Liver (tissue), 9 donors: ENCODE results near the gene ARAF. TPM values are rescaled to one million over a fixed set of nuclear protein-coding genes. Genes with fewer than 3 reads are reported as not detected.

Experiments used
- DNase-seq: peaks from one replicate; pipeline ENCODE4 v3.0.0-alpha.2; 2017; ENCODE audit warnings: low spot score
- H3K27ac ChIP-seq, 2 donors: one replicate each; pipeline ENCODE4 v1.7.0; 2013; ENCODE audit warnings: inconsistent platforms in 2 of 2, low read length in 2 of 2, control low read depth in 1 of 2, low read depth in 1 of 2, mild to moderate bottlenecking in 1 of 2
- H3K27me3 ChIP-seq, 4 donors: one replicate each; pipeline versions ENCODE4 v1.6.1 to v1.7.0; 2013; ENCODE audit warnings: low read length in 3 of 4, inconsistent platforms in 1 of 4, mild to moderate bottlenecking in 1 of 4, moderate library complexity in 1 of 4; ENCODE audit not compliant: control insufficient read depth in 4 of 4, insufficient read depth in 4 of 4
- H3K36me3 ChIP-seq, 4 donors: one replicate each; pipeline versions ENCODE4 v1.6.1 to v1.7.0; 2013; ENCODE audit warnings: low read length in 3 of 4, mild to moderate bottlenecking in 3 of 4, low read depth in 1 of 4, moderate library complexity in 1 of 4; ENCODE audit not compliant: control insufficient read depth in 4 of 4, insufficient read depth in 3 of 4
- H3K4me1 ChIP-seq, 4 donors: one replicate each; pipeline versions ENCODE4 v1.6.1 to v1.7.0; 2013; ENCODE audit warnings: low read length in 3 of 4, mild to moderate bottlenecking in 3 of 4, moderate library complexity in 1 of 4; ENCODE audit not compliant: control insufficient read depth in 4 of 4, insufficient read depth in 4 of 4
- H3K4me3 ChIP-seq, 3 donors: one replicate each; pipeline versions ENCODE4 v1.6.1 to v1.7.0; 2013; ENCODE audit warnings: low read length in 3 of 3, control low read depth in 1 of 3, low read depth in 1 of 3, mild to moderate bottlenecking in 1 of 3
- H3K9ac ChIP-seq, 2 donors: one replicate each; pipeline ENCODE4 v1.7.0; 2013; ENCODE audit warnings: low read length in 2 of 2, mild to moderate bottlenecking in 2 of 2, moderate library complexity in 2 of 2, control low read depth in 1 of 2, low read depth in 1 of 2
- H3K9me3 ChIP-seq, 4 donors: one replicate each; pipeline versions ENCODE4 v1.6.1 to v1.7.0; 2013; ENCODE audit warnings: low read length in 3 of 4; ENCODE audit not compliant: control insufficient read depth in 4 of 4
- EGR1 ChIP-seq, 2 donors: IDR thresholded peaks; 2 replicates each; pipeline ENCODE4 v1.6.1; 2016 to 2018; ENCODE audit warnings: antibody characterized with exemption in 2 of 2, low read depth in 2 of 2
- FOXA1 ChIP-seq: IDR thresholded peaks from 2 replicates; pipeline ENCODE4 v1.6.1; 2016; ENCODE audit warnings: antibody characterized with exemption
- GABPA ChIP-seq, 2 donors: IDR thresholded peaks in 1 of 2; conservative IDR thresholded peaks in 1 of 2; 2 replicates each; pipeline ENCODE4 v1.6.1; 2016; ENCODE audit warnings: antibody characterized with exemption in 2 of 2, mild to moderate bottlenecking in 1 of 2, moderate library complexity in 1 of 2
- HNF4A ChIP-seq, 2 donors: conservative IDR thresholded peaks; 2 replicates each; pipeline ENCODE4 v1.6.1; 2016; ENCODE audit warnings: antibody characterized with exemption in 2 of 2, mild to moderate bottlenecking in 2 of 2
- JUND ChIP-seq, 2 donors: IDR thresholded peaks; 2 replicates each; pipeline ENCODE4 v1.6.1; 2016; ENCODE audit warnings: antibody characterized with exemption in 2 of 2
- MAX ChIP-seq: IDR thresholded peaks from 2 replicates; pipeline ENCODE4 v1.6.1; 2016; ENCODE audit warnings: antibody characterized with exemption
- NR2F2 ChIP-seq: IDR thresholded peaks from 2 replicates; pipeline ENCODE4 v1.6.1; 2016; ENCODE audit warnings: antibody characterized with exemption
- RAD21 ChIP-seq, 2 donors: IDR thresholded peaks; 2 replicates each; pipeline ENCODE4 v1.6.1; 2016; ENCODE audit warnings: antibody characterized with exemption in 2 of 2, mild to moderate bottlenecking in 2 of 2
- SP1 ChIP-seq: IDR thresholded peaks from 2 replicates; pipeline ENCODE4 v1.6.1; 2018; ENCODE audit warnings: antibody characterized with exemption, mild to moderate bottlenecking
- WGBS: extraction: QIAGEN DNeasy Blood & Tissue Kit; methylation state at CpG from one replicate; pipeline ENCODE4 v1.1.7; 2013; 5-methylcytosine and 5-hydroxymethylcytosine counted together
- polyA plus RNA-seq, 2 donors: library from polyadenylated mRNA; stranded (reverse) in 1 of 2; unstranded in 1 of 2; fragments of 200-250 nt in 1 of 2; fragments of >200 nt in 1 of 2; fragmentation: Nextera tagmentation in 1 of 2; extraction: Ambion mirVana in 1 of 2; gene quantifications; one replicate each; pipeline versions ENCODE4 v1.2.1 to v1.2.3, GENCODE V29; 2013 to 2015
- total RNA-seq, 2 donors: library from RNA; depleted of rRNA; stranded (reverse); fragments of >200 nt; gene quantifications; one replicate each; pipeline ENCODE4 v1.2.3, GENCODE V29; 2014
- TF ChIP-seq, protein P1 (sequence below): fragments of 150-350 bp; IDR thresholded peaks from 2 replicates; pipeline ENCODE4 v1.5.1; 2017; ENCODE audit warnings: improper control_type of control experiment, low read depth, low read length; ENCODE audit not compliant: missing input control
- donor health status: healthy.
- donor health status: healthy.
- donor health status: healthy.
- donor health status: healthy.
- donor health status: healthy.

The ARAF gene
- total and polyA plus RNA-seq, 4 donors = 16.2 to 59.8 (median 38.9) TPM

GRCh38 chrX:47579537-47579936 is 18.5 kb downstream of the ARAF start:
- Histone ChIP-seq H3K27me3 (no peaks in the 10 kb centered on the region), H3K4me3 (no peak overlapping the region), H3K27ac (no peak overlapping the region), H3K36me3 (no peaks in the 10 kb centered on the region), H3K4me1 (peaks cover 0 to 11% (median 5%) of the 10 kb centered on the region in 4 donors), H3K9ac (no peak overlapping the region), H3K9me3 (no peaks in the 10 kb centered on the region)
- WGBS = 55% methylated on average over 9 of the region's 9 CpGs
- no peak for DNase-seq
- TF ChIP-seq SP1 = no peak

GRCh38 chrX:47581731-47582647 is 21.0 kb downstream of the ARAF start, which contains the start of gene TIMP1:
Gene TIMP1, plus strand, starts transcription at chrX:47582436. Its CDS starts 980 bp downstream, at chrX:47583416.
- whole genome bisulfite sequencing = 29% methylated on average over 27 of the region's 28 CpGs
- H3K27me3 ChIP-seq = no peaks in the 10 kb centered on the region
- no peaks in the 10 kb centered on the region for H3K9me3 ChIP-seq
- H3K4me1 ChIP-seq = peaks cover 0 to 11% (median 5%) of the 10 kb centered on the region in 4 donors
- H3K9ac ChIP-seq = peak within 1 kb of the TSS in 1 of 2 donors; percentile 87
- peak within 1 kb of the TSS; percentile 67 to 69 for H3K27ac ChIP-seq
- peak; percentile 30 for TF ChIP-seq SP1
- peak in 1 of 2 donors; percentile 9 for TF ChIP-seq RAD21 (IDR thresholded peaks at IDR 0.05)
- TF ChIP-seq EGR1 (IDR thresholded peaks at IDR 0.05; ENCODE audit: low read depth in 2 of 2) = peak in 1 of 2 donors; percentile 15
- TF ChIP-seq, protein P1, sequence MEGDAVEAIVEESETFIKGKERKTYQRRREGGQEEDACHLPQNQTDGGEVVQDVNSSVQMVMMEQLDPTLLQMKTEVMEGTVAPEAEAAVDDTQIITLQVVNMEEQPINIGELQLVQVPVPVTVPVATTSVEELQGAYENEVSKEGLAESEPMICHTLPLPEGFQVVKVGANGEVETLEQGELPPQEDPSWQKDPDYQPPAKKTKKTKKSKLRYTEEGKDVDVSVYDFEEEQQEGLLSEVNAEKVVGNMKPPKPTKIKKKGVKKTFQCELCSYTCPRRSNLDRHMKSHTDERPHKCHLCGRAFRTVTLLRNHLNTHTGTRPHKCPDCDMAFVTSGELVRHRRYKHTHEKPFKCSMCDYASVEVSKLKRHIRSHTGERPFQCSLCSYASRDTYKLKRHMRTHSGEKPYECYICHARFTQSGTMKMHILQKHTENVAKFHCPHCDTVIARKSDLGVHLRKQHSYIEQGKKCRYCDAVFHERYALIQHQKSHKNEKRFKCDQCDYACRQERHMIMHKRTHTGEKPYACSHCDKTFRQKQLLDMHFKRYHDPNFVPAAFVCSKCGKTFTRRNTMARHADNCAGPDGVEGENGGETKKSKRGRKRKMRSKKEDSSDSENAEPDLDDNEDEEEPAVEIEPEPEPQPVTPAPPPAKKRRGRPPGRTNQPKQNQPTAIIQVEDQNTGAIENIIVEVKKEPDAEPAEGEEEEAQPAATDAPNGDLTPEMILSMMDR = no peak
- TF ChIP-seq NR2F2 = peak; percentile 17
- TF ChIP-seq JUND (IDR thresholded peaks at IDR 0.05) = peak in 1 of 2 donors; percentile 24
- no peak for TF ChIP-seq HNF4A (conservative IDR thresholded peaks at IDR 0.05)
- TF ChIP-seq GABPA (IDR thresholded peaks at IDR 0.05 in 1 of 2, conservative IDR thresholded peaks at IDR 0.05 in 1 of 2) = peak in 1 of 2 donors; percentile 9
- peak within 1 kb of the TSS in 2 of 3 donors; percentile 43 to 47 for H3K4me3 ChIP-seq
- H3K36me3 ChIP-seq = peaks cover 0 to 2% (median 0%) of the 10 kb centered on the region in 4 donors
- no peak for DNase-seq

GRCh38 chrX:47583240-47583861 is 22.3 kb downstream of the ARAF start:
- H3K9me3 ChIP-seq = no peaks in the 10 kb centered on the region
- H3K4me1 ChIP-seq = peaks cover 0 to 6% (median under 1%) of the 10 kb centered on the region in 4 donors
- H3K9ac ChIP-seq = no peak overlapping the region
- DNase-seq = no peak
- 73% methylated on average over 8 of the region's 8 CpGs for WGBS
- peak overlapping the region; percentile 8 to 47 (median 43) for H3K4me3 ChIP-seq
- TF ChIP-seq FOXA1 (no peak), MAX (no peak)
- no peaks in the 10 kb centered on the region for H3K27me3 ChIP-seq
- H3K27ac ChIP-seq = peak overlapping the region in 1 of 2 donors; percentile 67
- H3K36me3 ChIP-seq = peaks cover 0 to 2% (median 0%) of the 10 kb centered on the region in 4 donors
